ENCODE data around the gene TSPAN4.

The TSPAN4 gene

DNA sequence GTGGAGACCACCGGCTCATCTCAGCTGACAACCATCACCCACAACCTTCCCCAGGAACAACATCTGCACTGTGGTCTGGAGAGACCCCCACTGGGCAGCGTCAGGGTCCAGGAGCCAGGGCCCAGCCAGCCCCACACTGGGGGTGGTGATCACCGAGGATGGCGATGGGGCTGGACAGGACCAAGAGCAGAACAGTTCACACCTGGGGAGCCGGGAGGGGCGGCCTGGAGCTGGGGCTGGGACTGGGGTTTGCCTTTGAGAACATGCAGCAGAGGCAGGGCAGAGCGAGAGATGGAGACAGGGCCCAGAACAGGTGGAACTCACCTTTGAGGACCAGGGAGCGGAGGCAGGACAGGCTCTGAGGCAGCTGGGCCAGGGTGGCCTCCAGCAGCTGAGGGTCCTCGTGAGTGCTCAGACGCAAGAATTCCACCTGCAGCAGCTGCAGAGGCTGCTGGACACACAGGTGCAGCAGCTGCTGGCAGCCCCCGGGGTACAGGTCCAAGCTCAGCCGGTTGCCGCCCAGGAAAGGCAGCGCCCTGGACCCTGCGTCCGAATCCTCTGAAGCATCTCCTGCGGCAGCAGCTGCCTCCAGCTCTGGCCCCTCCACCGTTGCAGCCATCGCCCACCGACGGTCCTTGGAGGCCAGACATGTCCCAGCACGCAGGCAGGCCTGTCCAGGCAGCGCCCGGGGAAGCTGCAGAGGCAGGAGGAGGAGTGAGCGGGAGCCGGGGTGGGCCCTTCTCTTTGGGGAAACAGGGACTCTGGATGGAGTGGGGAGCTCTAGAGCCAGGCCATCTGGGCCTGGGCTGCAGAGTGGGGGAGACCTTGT lies 38.7 kb upstream of the TSPAN4 start:
- no peak for DNase-seq (ENCODE audit: low read depth in 3 of 3, low spot score in 1 of 3)

GRCh38 chr11:804599-804964 lies 38.1 kb upstream of the TSPAN4 start:
- no peak for DNase-seq (ENCODE audit: low read depth in 3 of 3, low spot score in 1 of 3)

GRCh38 chr11:808427-809286 lies 34.0 kb upstream of the TSPAN4 start:
- no peak for DNase-seq (ENCODE audit: low read depth in 3 of 3, low spot score in 1 of 3)

DNA sequence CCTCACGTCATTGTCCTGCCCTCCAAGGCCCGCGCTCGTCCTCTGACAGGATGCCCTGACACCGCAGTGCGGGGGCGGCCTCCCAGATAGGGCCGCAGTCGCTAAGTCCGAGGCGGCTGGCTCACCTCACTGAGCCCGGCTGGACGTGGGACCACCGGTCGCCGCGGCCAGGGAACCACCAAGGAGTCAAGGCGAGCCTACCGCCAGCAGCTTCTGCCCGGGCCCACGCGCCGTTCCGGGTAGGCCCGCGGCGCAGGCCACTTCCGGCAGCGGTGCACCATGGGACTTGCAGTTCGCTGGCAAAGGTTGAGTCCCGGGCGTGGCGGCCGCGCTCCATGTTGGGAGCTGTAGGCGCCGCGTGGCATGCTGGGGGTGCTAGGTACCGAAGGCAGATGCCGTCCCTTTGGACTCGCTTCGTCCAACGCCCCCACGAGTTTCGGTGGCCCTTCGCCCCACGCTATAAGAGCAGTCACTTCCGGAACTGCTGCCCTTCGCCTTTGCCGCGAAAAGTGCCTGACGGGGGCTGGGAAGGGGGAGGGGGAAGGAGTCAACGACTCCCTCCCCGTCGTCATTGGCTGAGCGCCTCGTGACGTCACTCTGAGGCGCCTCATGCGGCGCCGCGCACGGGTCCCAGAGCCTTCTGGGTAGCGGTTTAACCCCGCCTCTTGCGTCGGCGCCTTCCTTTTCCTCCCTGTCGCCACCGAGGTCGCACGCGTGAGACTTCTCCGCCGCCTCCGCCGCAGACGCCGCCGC lies 33.2 kb upstream of the TSPAN4 start, which contains the start of gene RPLP2:
RPLP2 (plus strand) TSS at position 681 of the 753 bp plus-strand sequence. CDS start 268 bp downstream, outside the sequence.
- peak; percentile 91 to 96 (median 93) for DNase-seq (ENCODE audit: low read depth in 3 of 3, low spot score in 1 of 3)

- no peak for DNase-seq (ENCODE audit: low read depth in 3 of 3, low spot score in 1 of 3)
These were observed 32.5 kb upstream of the TSPAN4 start for GRCh38 chr11:810040-810567.

DNA sequence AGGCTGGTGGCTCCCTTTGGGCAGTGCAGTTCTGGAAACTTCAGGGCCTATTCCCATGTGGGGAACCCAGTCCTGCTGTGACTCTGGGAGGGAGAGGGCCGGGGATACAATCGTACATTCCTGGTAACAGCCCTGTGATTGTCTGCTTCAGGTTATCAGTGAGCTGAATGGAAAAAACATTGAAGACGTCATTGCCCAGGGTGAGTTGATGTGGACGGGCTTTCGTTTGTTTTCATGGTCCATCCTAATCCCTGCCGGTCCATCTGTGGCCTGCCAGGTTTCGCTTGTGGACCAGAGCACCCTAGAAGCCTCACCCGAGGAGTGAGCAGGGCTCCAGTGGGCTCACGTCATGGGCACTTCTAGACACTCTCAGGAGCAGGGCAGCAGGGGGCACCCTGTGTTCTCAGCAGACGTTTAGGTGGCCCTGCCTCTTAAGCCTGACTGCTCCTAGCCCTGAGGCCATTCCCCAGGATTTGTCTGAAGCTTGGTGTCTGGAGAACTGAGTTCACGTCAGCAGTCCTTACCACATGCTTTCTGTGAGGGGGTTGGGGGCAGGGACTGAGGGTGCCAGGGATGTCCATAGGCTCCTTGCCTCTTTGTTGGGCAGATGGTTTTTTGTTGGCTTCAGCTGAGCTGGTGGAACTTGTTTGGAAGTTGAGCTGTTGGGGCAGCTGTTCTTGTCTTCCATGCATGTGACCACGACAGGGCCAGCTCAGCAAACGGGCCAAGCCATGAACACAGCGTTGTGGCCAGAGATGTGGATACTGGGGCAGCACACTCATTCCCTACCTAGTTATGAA lies 31.0 kb upstream of the TSPAN4 start:
- no peak for DNase-seq (ENCODE audit: low read depth in 3 of 3, low spot score in 1 of 3)

- DNase-seq (ENCODE audit: low read depth in 3 of 3, low spot score in 1 of 3), result no peak
These were observed 30.3 kb upstream of the TSPAN4 start for GRCh38 chr11:812390-812789.

GRCh38 chr11:813072-813455 lies 29.6 kb upstream of the TSPAN4 start:
- no peak for DNase-seq (ENCODE audit: low read depth in 3 of 3, low spot score in 1 of 3)

GRCh38 chr11:813456-814096 lies 29.1 kb upstream of the TSPAN4 start:
- no peak for DNase-seq (ENCODE audit: low read depth in 3 of 3, low spot score in 1 of 3)

DNA sequence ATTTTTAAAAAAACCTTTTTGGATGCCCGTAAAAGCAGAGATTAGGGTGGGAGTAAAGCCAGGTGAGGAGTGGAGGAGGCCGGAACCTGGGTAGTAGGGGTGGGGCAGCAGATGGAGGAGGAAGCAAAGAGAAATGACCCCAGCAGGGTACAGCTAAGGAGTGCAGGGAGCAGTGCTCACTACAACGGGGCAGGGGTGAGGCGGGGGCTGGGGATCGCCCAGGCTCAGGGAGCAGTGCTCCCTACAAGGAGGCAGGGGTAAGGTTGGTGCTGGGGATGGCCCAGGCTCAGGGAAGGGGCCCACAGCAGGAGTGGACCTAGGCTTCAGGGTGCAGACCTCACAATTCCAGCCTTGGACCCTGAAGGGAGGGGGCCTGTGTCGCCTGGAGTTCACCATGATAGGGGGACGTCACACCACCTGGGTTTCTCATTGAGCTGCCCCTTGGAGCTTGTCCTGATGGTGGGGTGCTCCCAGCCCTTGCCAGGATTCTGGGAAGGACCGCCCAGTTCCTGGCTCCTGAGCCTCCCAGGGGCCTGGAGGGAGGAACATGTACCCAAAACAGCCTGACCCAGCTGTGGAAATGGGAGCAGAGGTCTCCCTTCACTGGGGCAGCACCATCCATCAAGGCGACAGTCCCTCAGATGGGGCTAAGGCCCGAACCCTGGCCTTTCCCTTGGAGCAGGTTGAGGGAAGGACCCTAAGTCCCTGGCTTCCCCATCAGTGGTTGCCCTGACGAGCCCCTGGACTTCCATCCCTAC lies 26.8 kb upstream of the TSPAN4 start:
- no peak for DNase-seq (ENCODE audit: low read depth in 3 of 3, low spot score in 1 of 3)

- DNase-seq (ENCODE audit: low read depth in 3 of 3, low spot score in 1 of 3), result no peak
These were observed 26.2 kb upstream of the TSPAN4 start for GRCh38 chr11:816433-816779.

GRCh38 chr11:818396-819128 lies 24.1 kb upstream of the TSPAN4 start, which contains the start of gene PNPLA2:
PNPLA2 (plus strand) TSS chr11:818914; CDS start chr11:819719, 805 bp downstream.
- DNase-seq (ENCODE audit: low read depth in 3 of 3, low spot score in 1 of 3), result no peak

DNA sequence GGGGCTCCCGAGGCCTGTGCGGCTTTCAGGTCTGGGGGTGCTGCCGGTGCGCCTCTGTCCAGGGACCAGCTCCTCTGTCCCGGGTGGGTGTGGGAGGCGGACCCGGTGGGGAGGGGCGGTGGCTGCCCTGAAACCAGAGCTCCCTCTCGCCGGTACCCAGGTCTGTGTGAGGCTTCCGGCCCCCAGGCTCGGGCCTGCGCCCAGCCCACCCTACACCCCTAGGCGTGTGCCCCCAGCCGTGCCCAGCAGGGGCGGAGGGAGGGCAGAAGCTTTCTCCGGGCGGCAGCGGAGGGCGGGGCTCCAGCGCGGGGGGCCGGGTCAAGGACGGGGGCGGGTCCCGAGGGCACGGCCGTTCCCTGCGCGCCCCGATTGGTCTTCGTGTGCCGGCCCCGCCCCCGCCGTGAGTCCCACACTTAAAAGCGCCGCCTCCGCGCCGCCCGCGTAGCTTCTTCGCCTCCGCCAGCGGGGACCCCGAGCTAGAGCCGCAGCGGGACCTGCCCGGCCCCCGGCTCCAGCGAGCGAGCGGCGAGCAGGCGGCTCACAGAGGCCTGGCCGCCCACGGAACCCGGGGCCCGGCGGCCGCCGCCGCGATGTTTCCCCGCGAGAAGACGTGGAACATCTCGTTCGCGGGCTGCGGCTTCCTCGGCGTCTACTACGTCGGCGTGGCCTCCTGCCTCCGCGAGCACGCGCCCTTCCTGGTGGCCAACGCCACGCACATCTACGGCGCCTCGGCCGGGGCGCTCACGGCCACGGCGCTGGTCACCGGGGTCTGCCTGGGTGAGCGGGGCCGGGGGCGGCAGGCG lies 23.3 kb upstream of the TSPAN4 start:
- peak; percentile 81 to 90 (median 86) for DNase-seq (ENCODE audit: low read depth in 3 of 3, low spot score in 1 of 3)

GRCh38 chr11:819943-820649 lies 22.6 kb upstream of the TSPAN4 start:
- peak; percentile 84 to 91 (median 85) for DNase-seq (ENCODE audit: low read depth in 3 of 3, low spot score in 1 of 3)

DNA sequence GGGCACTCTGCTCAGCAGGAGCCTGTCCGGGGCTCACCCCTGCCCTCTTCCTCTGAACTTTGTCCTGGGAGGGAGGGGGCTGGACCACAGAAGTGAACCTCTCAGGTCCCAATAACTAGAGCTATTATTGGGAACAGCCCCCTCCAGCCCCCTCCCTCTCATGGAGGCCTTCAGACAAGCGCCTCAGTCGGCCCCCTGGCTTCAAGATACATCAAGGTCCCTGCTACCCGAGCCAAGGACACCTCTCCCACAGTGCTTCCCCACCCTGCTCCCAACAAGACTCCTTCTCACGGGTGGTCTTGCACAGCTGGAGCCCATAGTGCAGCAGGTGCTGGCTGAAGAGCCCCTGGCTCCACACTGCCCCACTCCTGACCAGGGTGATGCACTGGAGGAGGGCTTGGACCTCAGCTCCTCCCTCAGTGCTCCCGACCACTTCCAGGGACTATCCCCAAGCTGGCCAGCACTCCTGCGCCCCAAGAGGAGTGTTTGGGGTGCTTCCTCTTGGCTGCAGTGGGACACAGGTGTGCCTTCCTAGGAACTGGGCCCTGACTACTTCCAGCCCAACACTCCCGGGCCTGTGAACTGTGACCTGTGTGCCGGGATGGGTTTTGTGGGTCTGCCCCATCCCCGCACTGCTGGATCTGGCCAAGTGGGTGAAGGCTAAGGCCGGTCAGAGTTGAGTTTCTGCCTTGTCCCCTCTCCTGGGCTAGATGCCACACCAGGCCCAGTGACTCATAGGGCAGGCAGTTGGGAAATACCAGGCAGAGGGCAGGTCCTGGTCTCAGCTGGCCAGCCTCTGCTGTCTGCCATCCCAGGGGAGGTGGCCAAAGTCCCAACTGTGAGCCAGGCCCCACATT lies 21.8 kb upstream of the TSPAN4 start:
- no peak for DNase-seq (ENCODE audit: low read depth in 3 of 3, low spot score in 1 of 3)
